ENCODE measurements around the gene CHSY1. TPM values are rescaled to one million over a fixed set of nuclear protein-coding genes. Genes with fewer than 3 reads are reported as not detected.
"Not testable (repeated sequence)": the region's sequence is repeated elsewhere in the genome, so short reads cannot be mapped to it uniquely, and the experiment has no call there.

The CHSY1 gene
- total RNA-seq, 4 donors from 2014 or later, result 8.8 to 19.3 (median 11.4) TPM

- DNase-seq, result no peak
- no peak for TF ChIP-seq POLR2A (IDR thresholded peaks at IDR 0.05)
- TF ChIP-seq, protein P1, sequence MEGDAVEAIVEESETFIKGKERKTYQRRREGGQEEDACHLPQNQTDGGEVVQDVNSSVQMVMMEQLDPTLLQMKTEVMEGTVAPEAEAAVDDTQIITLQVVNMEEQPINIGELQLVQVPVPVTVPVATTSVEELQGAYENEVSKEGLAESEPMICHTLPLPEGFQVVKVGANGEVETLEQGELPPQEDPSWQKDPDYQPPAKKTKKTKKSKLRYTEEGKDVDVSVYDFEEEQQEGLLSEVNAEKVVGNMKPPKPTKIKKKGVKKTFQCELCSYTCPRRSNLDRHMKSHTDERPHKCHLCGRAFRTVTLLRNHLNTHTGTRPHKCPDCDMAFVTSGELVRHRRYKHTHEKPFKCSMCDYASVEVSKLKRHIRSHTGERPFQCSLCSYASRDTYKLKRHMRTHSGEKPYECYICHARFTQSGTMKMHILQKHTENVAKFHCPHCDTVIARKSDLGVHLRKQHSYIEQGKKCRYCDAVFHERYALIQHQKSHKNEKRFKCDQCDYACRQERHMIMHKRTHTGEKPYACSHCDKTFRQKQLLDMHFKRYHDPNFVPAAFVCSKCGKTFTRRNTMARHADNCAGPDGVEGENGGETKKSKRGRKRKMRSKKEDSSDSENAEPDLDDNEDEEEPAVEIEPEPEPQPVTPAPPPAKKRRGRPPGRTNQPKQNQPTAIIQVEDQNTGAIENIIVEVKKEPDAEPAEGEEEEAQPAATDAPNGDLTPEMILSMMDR (IDR thresholded peaks at IDR 0.05), result no peak
- WGBS, 2 donors, result 58 to 60% methylated on average over 3 of the region's 3 CpGs
Observed at GRCh38 chr15:101216100-101216499, 35.7 kb downstream of the CHSY1 start.

GRCh38 chr15:101215681-101216080 lies 36.2 kb downstream of the CHSY1 start:
- H3K27me3 ChIP-seq, result no peaks in the 10 kb centered on the region
- TF ChIP-seq POLR2A (IDR thresholded peaks at IDR 0.05), result no peak
- TF ChIP-seq, protein P1 (IDR thresholded peaks at IDR 0.05), result no peak
- no peak overlapping the region for H3K4me3 ChIP-seq
- H3K27ac ChIP-seq, result no peak overlapping the region
- intact Hi-C loops (cut with DNase I), result no loop called here
- DNase-seq, result no peak
- 34 to 71% methylated on average over 4 of the region's 4 CpGs for WGBS, 2 donors
- peaks cover 0 to 89% (median 21%) of the 10 kb centered on the region in 3 donors for H3K4me1 ChIP-seq
- H3K36me3 ChIP-seq, result peaks cover 0 to 2% (median 0%) of the 10 kb centered on the region in 3 donors
- H3K9me3 ChIP-seq, result no peaks in the 10 kb centered on the region

More at GRCh38 chr15:101216100-101216499, 35.7 kb downstream of the CHSY1 start:
- H3K27ac ChIP-seq, result no peak overlapping the region
- peaks cover 0 to 89% (median 20%) of the 10 kb centered on the region in 3 donors for H3K4me1 ChIP-seq
- peaks cover 0 to 4% (median 0%) of the 10 kb centered on the region in 3 donors for H3K36me3 ChIP-seq
- no peak overlapping the region for H3K4me3 ChIP-seq
- no peaks in the 10 kb centered on the region for H3K27me3 ChIP-seq
- intact Hi-C loops (cut with DNase I), result no loop called here
- no peaks in the 10 kb centered on the region for H3K9me3 ChIP-seq

DNA sequence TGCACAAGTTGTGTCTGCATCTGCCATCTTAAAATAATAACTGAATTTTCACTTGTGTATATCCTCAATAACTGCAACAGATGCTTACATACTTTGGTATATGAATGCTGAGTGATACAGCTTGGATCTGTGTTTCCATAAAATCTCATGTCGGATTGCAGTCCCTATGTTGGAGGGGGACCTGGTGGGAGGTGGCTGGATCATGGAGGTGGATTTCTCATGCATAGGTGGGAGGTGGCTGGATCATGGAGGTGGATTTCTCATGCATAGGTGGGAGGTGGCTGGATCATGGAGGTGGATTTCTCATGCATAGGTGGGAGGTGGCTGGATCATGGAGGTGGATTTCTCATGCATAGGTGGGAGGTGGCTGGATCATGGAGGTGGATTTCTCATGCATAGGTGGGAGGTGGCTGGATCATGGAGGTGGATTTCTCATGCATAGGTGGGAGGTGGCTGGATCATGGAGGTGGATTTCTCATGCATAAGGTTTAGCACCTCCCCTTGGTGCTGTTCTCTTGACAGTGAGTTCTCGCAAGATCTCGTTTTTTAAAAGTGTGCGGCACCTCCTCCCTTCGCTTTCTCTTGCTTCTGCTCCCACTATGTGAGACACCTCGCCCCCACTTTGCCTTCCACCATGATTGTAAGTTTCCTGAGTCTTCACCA lies 37.3 kb downstream of the CHSY1 start:
- H3K4me3 ChIP-seq; H3K9me3 ChIP-seq; DNase-seq; H3K36me3 ChIP-seq; H3K27ac ChIP-seq; H3K27me3 ChIP-seq; intact Hi-C loops (cut with DNase I): not testable (repeated sequence)
- WGBS, 2 donors, result 86 to 100% methylated on average over 5 to 6 of the region's 6 CpGs
- H3K4me1 ChIP-seq, result peaks cover 0 to 89% (median 23%) of the 10 kb centered on the region in 3 donors

- Histone ChIP-seq H3K27ac (peak overlapping the region in 3 of 4 donors; percentile 3 to 12 (median 7)), H3K4me1 (peaks cover 4 to 98% (median 33%) of the 10 kb centered on the region in 3 donors)
Observed at GRCh38 chr15:101213570-101213969, 38.3 kb downstream of the CHSY1 start.

DNA sequence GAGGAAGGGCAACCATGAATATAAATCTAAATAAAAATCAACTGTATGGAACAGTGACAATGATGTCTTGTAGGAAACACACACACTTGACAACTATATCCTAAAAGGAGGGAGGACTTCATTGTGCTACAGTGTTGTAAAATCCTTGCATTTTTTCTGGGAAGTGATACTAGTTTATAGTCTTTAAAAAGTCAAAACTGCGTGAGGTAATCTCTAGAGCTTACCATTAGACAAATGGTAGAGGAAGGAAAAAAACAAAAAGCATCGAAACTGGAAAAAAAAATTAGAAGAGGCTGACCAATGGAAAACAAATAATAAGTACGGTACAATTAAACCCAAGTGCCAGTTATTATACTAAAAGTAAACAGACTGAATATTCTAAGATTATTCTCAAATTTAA lies 38.7 kb downstream of the CHSY1 start:
- peaks cover 6 to 98% (median 37%) of the 10 kb centered on the region in 3 donors for H3K4me1 ChIP-seq
- whole genome bisulfite sequencing, 2 donors, result 33 to 42% methylated on average over 3 of the region's 3 CpGs
- no peak for TF ChIP-seq POLR2A (IDR thresholded peaks at IDR 0.05)
- TF ChIP-seq, protein P1 (IDR thresholded peaks at IDR 0.05), result no peak
- H3K4me3 ChIP-seq, result no peak overlapping the region
- H3K27ac ChIP-seq, result peak overlapping the region in 2 of 4 donors; percentile 7 to 31
- H3K9me3 ChIP-seq, result no peaks in the 10 kb centered on the region
- H3K36me3 ChIP-seq, result no peaks in the 10 kb centered on the region
- H3K27me3 ChIP-seq, result no peaks in the 10 kb centered on the region
- no peak for DNase-seq
- intact Hi-C loops (cut with DNase I), result no loop called here

More at GRCh38 chr15:101213570-101213969, 38.3 kb downstream of the CHSY1 start:
- intact Hi-C loops (cut with DNase I), result no loop called here
- DNase-seq, result no peak
- Histone ChIP-seq H3K27me3 (no peaks in the 10 kb centered on the region), H3K36me3 (no peaks in the 10 kb centered on the region), H3K9me3 (no peaks in the 10 kb centered on the region), H3K4me3 (no peak overlapping the region)
- 36 to 58% methylated on average over 5 of the region's 5 CpGs for WGBS, 2 donors
- TF ChIP-seq, protein P1 (IDR thresholded peaks at IDR 0.05), result no peak
- TF ChIP-seq POLR2A (IDR thresholded peaks at IDR 0.05), result no peak
